Dendritic cell treated with granulocyte-macrophage colony-stimulating factor and Interleukin-4, amounts not matched to agents 40 ng/mL and 50 ng/mL, for 4 days (primary cell): ENCODE data around the gene ACO2.

ENCODE experiments used
- H3K27ac Mint-ChIP-seq: one replicate; pipeline ENCODE4 v1.8.0; 2022; ENCODE audit warnings: mild to moderate bottlenecking, mixed read lengths
- H3K27me3 Mint-ChIP-seq: one replicate; pipeline ENCODE4 v1.8.0; 2022; ENCODE audit warnings: mild to moderate bottlenecking, mixed read lengths
- H3K36me3 Mint-ChIP-seq: one replicate; pipeline ENCODE4 v1.8.0; 2022; ENCODE audit warnings: low read depth, mixed read lengths
- H3K4me1 Mint-ChIP-seq: one replicate; pipeline ENCODE4 v1.8.0; 2022; ENCODE audit warnings: low read depth, mixed read lengths
- H3K4me3 Mint-ChIP-seq: one replicate; pipeline ENCODE4 v1.8.0; 2022; ENCODE audit warnings: mild to moderate bottlenecking, moderate library complexity, mixed read lengths
- H3K9me3 Mint-ChIP-seq: one replicate; pipeline ENCODE4 v1.8.0; 2022; ENCODE audit warnings: mixed read lengths
- intact Hi-C: fragments of 100-400 bp; cut with micrococcal nuclease; formaldehyde crosslinking; loops from one replicate; pipeline ENCODE4 v1.15.0; 2022

The ACO2 gene

DNA sequence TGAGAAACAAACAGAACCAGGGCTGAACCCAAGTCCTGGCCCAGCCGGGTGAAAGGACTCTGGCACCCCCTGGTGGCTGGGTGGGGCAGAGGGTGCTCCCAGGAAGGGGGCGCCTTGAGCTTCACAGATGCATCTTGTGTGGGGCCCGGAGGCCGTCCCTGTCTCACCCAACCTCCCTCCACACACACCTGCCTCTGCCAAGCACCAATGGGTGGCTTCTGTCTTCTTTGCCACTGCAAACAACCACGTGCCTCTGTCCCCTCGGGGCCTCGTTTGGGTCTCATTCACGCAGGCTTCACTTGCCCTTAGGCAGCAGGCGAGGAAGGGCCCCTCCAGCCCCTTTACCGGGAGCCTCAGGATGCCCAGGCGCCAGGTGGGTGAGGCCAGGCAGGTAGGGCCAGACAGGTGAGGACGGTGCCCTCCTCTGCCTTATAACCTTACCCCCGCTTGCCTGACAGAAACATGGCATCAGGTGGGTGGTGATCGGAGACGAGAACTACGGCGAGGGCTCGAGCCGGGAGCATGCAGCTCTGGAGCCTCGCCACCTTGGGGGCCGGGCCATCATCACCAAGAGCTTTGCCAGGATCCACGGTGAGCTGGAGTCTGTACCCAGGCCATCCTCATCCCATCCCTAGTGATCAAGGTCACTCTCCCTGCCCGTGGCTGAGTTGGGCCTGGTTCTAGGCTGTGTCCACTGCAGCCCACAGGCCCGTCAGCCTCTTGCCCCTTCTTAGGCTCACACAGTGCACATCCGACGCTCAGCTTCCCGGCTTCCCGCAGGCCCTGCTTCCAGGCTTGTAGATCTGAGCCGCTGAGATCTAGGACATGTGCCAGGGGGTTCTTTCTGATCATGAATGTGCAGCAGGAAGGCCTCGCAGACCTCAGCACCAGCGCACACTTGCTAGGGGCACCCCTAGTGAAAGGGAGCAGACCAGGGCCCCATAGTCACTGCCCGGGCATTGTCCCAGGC, 58.2 kb downstream of the ACO2 start:
- no peaks in the 10 kb centered on the region for H3K27me3 Mint-ChIP-seq
- H3K36me3 Mint-ChIP-seq = peaks cover 100% of the 10 kb centered on the region
- H3K4me3 Mint-ChIP-seq = no peak overlapping the region
- H3K27ac Mint-ChIP-seq = no peak overlapping the region
- H3K4me1 Mint-ChIP-seq = peaks cover 28% of the 10 kb centered on the region
- no peaks in the 10 kb centered on the region for H3K9me3 Mint-ChIP-seq
- intact Hi-C loops = loop anchor here (2.0 kb wide), 1 partner anchor 122 kb away; no protein-coding TSS in a partner anchor

DNA sequence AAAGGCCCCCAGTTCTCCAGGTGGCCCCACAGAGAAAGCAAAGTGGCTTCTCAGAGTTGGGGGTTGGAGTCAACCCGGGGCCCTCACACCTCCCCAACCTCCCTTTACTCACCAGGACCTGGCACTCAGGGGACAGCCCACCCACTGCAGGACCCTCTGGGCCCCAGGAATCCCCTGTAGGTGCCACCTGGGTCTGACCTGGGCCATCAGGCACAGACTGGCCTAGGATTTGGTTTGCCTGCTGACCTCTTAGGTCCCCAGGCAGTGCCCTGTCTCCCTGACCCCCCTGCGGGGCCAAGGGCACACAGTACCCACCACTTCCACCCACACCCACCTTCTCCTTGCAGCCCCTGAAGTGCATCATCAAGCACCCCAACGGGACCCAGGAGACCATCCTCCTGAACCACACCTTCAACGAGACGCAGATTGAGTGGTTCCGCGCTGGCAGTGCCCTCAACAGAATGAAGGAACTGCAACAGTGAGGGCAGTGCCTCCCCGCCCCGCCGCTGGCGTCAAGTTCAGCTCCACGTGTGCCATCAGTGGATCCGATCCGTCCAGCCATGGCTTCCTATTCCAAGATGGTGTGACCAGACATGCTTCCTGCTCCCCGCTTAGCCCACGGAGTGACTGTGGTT, 59.3 kb downstream of the ACO2 start:
- H3K9me3 Mint-ChIP-seq = no peaks in the 10 kb centered on the region
- no peaks in the 10 kb centered on the region for H3K27me3 Mint-ChIP-seq
- intact Hi-C loops = no loop called here
- H3K4me1 Mint-ChIP-seq = peaks cover 28% of the 10 kb centered on the region
- peaks cover 100% of the 10 kb centered on the region for H3K36me3 Mint-ChIP-seq
- H3K4me3 Mint-ChIP-seq = no peak overlapping the region
- H3K27ac Mint-ChIP-seq = peak overlapping the region; percentile 11

GRCh38 chr22:41528938-41529561, 60.1 kb downstream of the ACO2 start:
- H3K4me1 Mint-ChIP-seq = peaks cover 27% of the 10 kb centered on the region
- H3K4me3 Mint-ChIP-seq = no peak overlapping the region
- peaks cover 100% of the 10 kb centered on the region for H3K36me3 Mint-ChIP-seq
- no peaks in the 10 kb centered on the region for H3K27me3 Mint-ChIP-seq
- intact Hi-C loops = no loop called here
- no peaks in the 10 kb centered on the region for H3K9me3 Mint-ChIP-seq
- H3K27ac Mint-ChIP-seq = peak overlapping the region; percentile 11

GRCh38 chr22:41530890-41531714, 62.2 kb downstream of the ACO2 start:
- intact Hi-C loops = no loop called here
- Mint-ChIP-seq H3K9me3 (no peaks in the 10 kb centered on the region), H3K36me3 (peaks cover 95% of the 10 kb centered on the region), H3K4me1 (peaks cover 10% of the 10 kb centered on the region), H3K27me3 (no peaks in the 10 kb centered on the region), H3K4me3 (no peak overlapping the region), H3K27ac (peak overlapping the region; percentile 20)

GRCh38 chr22:41531715-41532477, 63.0 kb downstream of the ACO2 start:
- intact Hi-C loops = no loop called here
- Mint-ChIP-seq H3K27me3 (no peaks in the 10 kb centered on the region), H3K36me3 (peaks cover 89% of the 10 kb centered on the region), H3K9me3 (no peaks in the 10 kb centered on the region), H3K27ac (no peak overlapping the region), H3K4me1 (peaks cover 5% of the 10 kb centered on the region), H3K4me3 (no peak overlapping the region)

DNA sequence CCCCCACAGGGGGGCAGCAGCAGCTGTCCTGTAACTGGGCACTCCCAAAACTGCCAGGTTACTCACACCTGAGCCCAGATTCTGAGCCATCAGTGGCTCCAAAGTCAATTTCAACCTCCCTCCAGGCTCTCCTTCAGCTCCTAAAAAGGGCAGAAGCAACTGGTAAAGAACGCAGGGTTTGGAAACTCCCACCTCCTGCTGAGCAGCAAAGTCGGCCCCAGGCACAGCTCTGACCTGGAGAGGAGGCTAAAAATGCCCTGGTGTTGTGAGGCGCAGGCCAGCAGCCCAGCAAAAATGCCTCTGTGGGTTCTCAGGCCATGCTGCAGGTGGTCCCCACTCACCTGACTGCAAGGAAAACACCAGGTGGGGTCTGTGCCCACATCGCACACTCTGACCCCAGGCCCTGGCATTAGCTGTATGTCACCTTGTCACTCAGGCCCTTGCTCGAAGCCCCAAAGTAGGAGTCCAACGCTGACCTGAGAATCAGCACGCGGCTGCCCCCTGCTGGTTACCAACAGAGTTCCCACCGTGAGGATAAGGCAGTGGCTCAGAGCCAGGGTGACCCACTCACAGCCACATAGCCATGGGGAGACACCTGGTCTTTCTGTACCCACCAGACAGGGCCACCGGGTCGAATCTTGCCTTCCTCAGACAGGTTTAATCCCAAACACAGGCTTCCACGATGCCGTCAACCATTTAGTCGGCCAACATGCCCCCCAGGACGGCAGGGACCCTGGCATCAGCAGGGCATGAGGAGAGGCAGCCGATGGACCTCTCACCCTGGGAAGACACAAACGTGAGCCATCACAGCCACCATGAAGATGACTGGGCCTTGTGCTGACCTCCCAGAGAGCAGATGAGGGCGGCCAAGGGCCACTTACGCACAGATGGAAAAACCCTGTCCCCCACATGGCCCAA, 64.2 kb downstream of the ACO2 start:
- intact Hi-C loops = no loop called here

DNA sequence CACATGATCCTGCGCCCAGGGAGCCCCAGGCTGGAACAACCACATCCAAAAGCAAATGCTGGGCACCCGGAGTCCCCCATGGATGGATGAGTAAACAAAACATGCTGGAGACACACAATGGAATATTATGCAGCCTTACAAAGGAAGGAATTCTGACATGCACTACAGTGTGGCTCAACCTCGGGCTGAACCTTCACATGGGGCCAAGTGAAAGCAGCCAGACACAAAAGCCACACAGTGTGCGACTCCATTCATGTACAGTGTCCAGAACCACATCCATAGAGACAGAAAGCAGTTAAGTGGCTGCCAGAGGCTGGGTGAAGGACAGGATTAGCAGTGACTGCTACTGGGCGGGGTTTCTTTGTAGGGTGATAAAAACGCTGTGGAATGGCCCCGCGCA, 65.3 kb downstream of the ACO2 start:
- Mint-ChIP-seq H3K27me3 (no peaks in the 10 kb centered on the region), H3K4me3 (no peak overlapping the region), H3K9me3 (no peaks in the 10 kb centered on the region), H3K36me3 (peaks cover 89% of the 10 kb centered on the region), H3K4me1 (peaks cover 5% of the 10 kb centered on the region), H3K27ac (no peak overlapping the region)
- intact Hi-C loops = no loop called here

More for the DNA sequence above, 64.2 kb downstream of the ACO2 start:
- no peaks in the 10 kb centered on the region for H3K27me3 Mint-ChIP-seq
- H3K9me3 Mint-ChIP-seq = no peaks in the 10 kb centered on the region
- H3K4me3 Mint-ChIP-seq = no peak overlapping the region
- H3K27ac Mint-ChIP-seq = no peak overlapping the region
- H3K4me1 Mint-ChIP-seq = peaks cover 5% of the 10 kb centered on the region
- H3K36me3 Mint-ChIP-seq = peaks cover 89% of the 10 kb centered on the region

- Mint-ChIP-seq H3K4me3 (no peak overlapping the region), H3K27ac (peak overlapping the region; percentile 7), H3K4me1 (peaks cover 5% of the 10 kb centered on the region), H3K36me3 (peaks cover 89% of the 10 kb centered on the region), H3K9me3 (no peaks in the 10 kb centered on the region), H3K27me3 (no peaks in the 10 kb centered on the region)
- intact Hi-C loops = no loop called here
Observed at GRCh38 chr22:41535244-41535643, 66.3 kb downstream of the ACO2 start.

- Mint-ChIP-seq H3K27ac (peak overlapping the region; percentile 53), H3K9me3 (no peaks in the 10 kb centered on the region), H3K4me1 (peaks cover 16% of the 10 kb centered on the region), H3K27me3 (no peaks in the 10 kb centered on the region), H3K36me3 (peaks cover 84% of the 10 kb centered on the region), H3K4me3 (no peak overlapping the region)
- intact Hi-C loops = no loop called here
Observed at GRCh38 chr22:41537203-41537602, 68.3 kb downstream of the ACO2 start.

- Mint-ChIP-seq H3K27me3 (no peaks in the 10 kb centered on the region), H3K36me3 (peaks cover 78% of the 10 kb centered on the region), H3K4me3 (no peak overlapping the region), H3K4me1 (peaks cover 30% of the 10 kb centered on the region), H3K9me3 (no peaks in the 10 kb centered on the region), H3K27ac (no peak overlapping the region)
- intact Hi-C loops = no loop called here
Observed at GRCh38 chr22:41538583-41538982, 69.7 kb downstream of the ACO2 start.

DNA sequence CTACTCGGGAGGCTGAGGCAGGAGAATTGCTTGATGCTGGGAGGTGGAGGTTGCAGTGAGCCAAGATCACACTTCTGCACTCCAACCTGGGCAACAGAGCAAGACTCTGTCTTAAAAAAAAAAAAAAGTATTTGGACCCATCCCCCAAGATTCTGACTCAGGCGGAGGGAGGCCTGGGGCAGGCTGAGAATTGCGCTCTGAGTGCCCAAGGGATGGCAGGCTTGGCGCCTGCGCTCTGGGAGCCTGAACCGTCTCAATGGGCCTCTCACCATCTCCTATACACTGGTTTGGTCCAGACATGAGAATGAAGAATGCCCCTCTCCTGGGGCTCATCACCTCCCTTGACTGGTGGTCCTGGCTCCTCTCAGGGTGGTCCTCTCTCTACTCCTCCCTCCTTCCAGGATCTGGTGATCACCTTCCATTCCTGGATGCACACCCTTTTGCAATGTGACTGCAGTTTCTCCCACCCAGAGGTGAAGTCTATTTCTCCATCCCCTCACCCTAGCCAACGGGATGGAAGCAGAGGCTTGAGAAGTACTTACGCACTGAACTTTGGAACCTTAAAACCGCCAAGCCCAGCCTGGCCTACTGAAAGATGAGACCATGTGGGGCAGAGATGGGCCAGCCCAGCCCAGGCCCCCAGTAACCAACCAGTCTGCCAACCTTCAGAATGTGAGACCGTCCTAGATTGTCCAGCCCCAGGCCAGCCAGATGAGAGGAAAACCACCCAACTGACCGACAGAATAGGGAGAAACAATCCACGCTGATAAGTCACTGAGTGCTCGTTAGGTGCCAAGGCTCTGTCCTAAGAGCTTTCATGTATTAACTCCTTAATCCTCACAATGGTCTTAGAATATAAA, 70.5 kb downstream of the ACO2 start:
- peaks cover 77% of the 10 kb centered on the region for H3K36me3 Mint-ChIP-seq
- H3K27ac Mint-ChIP-seq = no peak overlapping the region

DNA sequence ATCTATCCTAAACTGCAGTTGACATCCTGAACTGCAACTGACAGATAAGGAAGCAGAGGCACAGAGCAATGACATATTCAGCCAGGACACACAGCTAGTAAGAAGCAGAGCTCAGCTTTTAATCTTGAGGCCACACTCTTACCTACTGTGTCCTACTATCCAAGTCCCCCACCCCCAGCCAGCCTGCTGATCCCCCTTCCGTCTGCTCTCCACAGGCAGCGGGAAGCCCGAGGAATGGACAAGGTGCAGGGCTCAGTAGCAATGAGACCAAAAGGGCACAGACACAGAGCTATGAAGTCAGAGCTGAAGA, 71.0 kb downstream of the ACO2 start:
- peaks cover 73% of the 10 kb centered on the region for H3K36me3 Mint-ChIP-seq
- H3K9me3 Mint-ChIP-seq = no peaks in the 10 kb centered on the region
- peaks cover 41% of the 10 kb centered on the region for H3K4me1 Mint-ChIP-seq
- intact Hi-C loops = no loop called here
- no peaks in the 10 kb centered on the region for H3K27me3 Mint-ChIP-seq
- H3K4me3 Mint-ChIP-seq = no peak overlapping the region
- H3K27ac Mint-ChIP-seq = no peak overlapping the region

More for the DNA sequence above, 70.5 kb downstream of the ACO2 start:
- Mint-ChIP-seq H3K4me3 (no peak overlapping the region), H3K9me3 (no peaks in the 10 kb centered on the region), H3K27me3 (no peaks in the 10 kb centered on the region), H3K4me1 (peaks cover 35% of the 10 kb centered on the region)
- intact Hi-C loops = no loop called here
